K562 (cell line): Measurements from ENCODE around the gene ACAP3. TPM values are rescaled to one million over a fixed set of nuclear protein-coding genes. Genes with fewer than 3 reads are reported as not detected.

ENCODE experiments used
- E2F6 ChIP-seq, 2 experiments: IDR thresholded peaks; 2 replicates each; pipeline ENCODE4 v1.6.1; 2011; ENCODE audit warnings: borderline replicate concordance in 1 of 2, control low read depth in 1 of 2, low read depth in 1 of 2, low read length in 1 of 2, mild to moderate bottlenecking in 1 of 2, mixed read lengths in 1 of 2, moderate library complexity in 1 of 2; ENCODE audit not compliant: insufficient read depth in 1 of 2, insufficient read length in 1 of 2, poor library complexity in 1 of 2, severe bottlenecking in 1 of 2; ENCODE audit errors: extremely low read depth in 1 of 2
- GTF3C2 ChIP-seq: IDR thresholded peaks from 3 replicates; pipeline ENCODE4 v1.6.1; 2011; ENCODE audit warnings: borderline replicate concordance, mild to moderate bottlenecking, moderate library complexity; ENCODE audit not compliant: insufficient read length; ENCODE audit errors: extremely low read depth
- KLF13 ChIP-seq: fragments of 450-650 bp; IDR thresholded peaks from 2 replicates; pipeline ENCODE4 v1.6.1; 2016; ENCODE audit warnings: missing genetic modification characterization, low read depth, mild to moderate bottlenecking, missing compliant biosample characterization, moderate library complexity, borderline replicate concordance
- NCOA6 ChIP-seq: fragments of 450-650 bp; IDR thresholded peaks from 2 replicates; pipeline ENCODE4 v1.6.1; 2017; ENCODE audit warnings: mild to moderate bottlenecking
- RFX5 ChIP-seq: IDR thresholded peaks from 2 replicates; pipeline ENCODE4 v1.6.1; 2011; ENCODE audit warnings: low read depth, mild to moderate bottlenecking, improper control_type of control experiment, low read length
- USF2 ChIP-seq: sonication (generic); formaldehyde crosslinking; IDR thresholded peaks from 2 replicates; pipeline ENCODE4 v1.5.0; 2020; ENCODE audit warnings: missing genetic modification reagents
- polyA plus RNA-seq, 8 experiments: library from polyadenylated mRNA; depleted of rRNA in 4 of 8; stranded (reverse) in 5 of 8; unstranded in 3 of 8; fragments of >200 nt; fragmentation: Nextera tagmentation in 2 of 8; fragmentation: Illumina TruSeq in 1 of 8; extraction: Ambion mirVana in 2 of 8; extraction: Trizol in 1 of 8; gene quantifications; 2 replicates each; pipeline versions ENCODE4 v1.2.1 to v1.2.3, GENCODE V29; 2011 to 2014; ENCODE audit warnings: inconsistent platforms in 1 of 8, missing spikeins in 1 of 8
- total RNA-seq, 7 experiments: library from RNA; depleted of rRNA in 6 of 7; stranded (reverse); fragments of >200 nt in 6 of 7; fragmentation: Illumina TruSeq in 2 of 7; extraction: Trizol in 2 of 7; gene quantifications; 2 replicates each; pipeline versions ENCODE4 v1.2.1 to v1.2.3, GENCODE V29; 2011 to 2021; ENCODE audit warnings: low replicate concordance in 1 of 7

Gene ACAP3
- total and polyA plus RNA-seq, 9 of the 15 experiments (the other 6 are each of a cell fraction or from before 2014, with no cell fraction given), result 0.01 to 49.0 (median 12.0) TPM

GRCh38 chr1:1293263-1294249, 14.2 kb downstream of the ACAP3 start (continued):
- 0 out of 2 replicates have a peak, but pooled peaks have one; percentile 22 for TF ChIP-seq KLF13
- TF ChIP-seq NCOA6, result no peak
- TF ChIP-seq GTF3C2, result no peak
- peak; percentile 74 to 91 for TF ChIP-seq E2F6 (IDR thresholded peaks at IDR 0.05; ENCODE audit: borderline replicate concordance in 1 of 2, extremely low read depth in 1 of 2, insufficient read depth in 1 of 2, insufficient read length in 1 of 2, low read depth in 1 of 2, low read length in 1 of 2, poor library complexity in 1 of 2, severe bottlenecking in 1 of 2)
- TF ChIP-seq RFX5, result no peak
- TF ChIP-seq USF2 (CRISPR knock-in tag), result no peak
